T-helper 1 cell (primary cell): ENCODE results near the gene NDUFS6.
"Not testable (repeated sequence)": the region's sequence is repeated elsewhere in the genome, so short reads cannot be mapped to it uniquely, and the experiment has no call there.

Source experiments
- DNase-seq, 5 donors: peaks; one replicate each; pipeline ENCODE4 v3.0.0-alpha.2; 2012 to 2020

Gene NDUFS6

GRCh38 chr5:1835431-1835830 lies 34.2 kb downstream of the NDUFS6 start:
- no peak for DNase-seq

- DNase-seq: no peak
These were observed 35.1 kb downstream of the NDUFS6 start for GRCh38 chr5:1836176-1836890.

- no peak for DNase-seq
These were observed 36.0 kb downstream of the NDUFS6 start for GRCh38 chr5:1836891-1837880.

- no peak for DNase-seq
These were observed 36.8 kb downstream of the NDUFS6 start for GRCh38 chr5:1838013-1838412.

- DNase-seq: no peak
These were observed 38.9 kb downstream of the NDUFS6 start for GRCh38 chr5:1840071-1840547.

- no peak for DNase-seq
These were observed 39.7 kb downstream of the NDUFS6 start for GRCh38 chr5:1840741-1841521.

GRCh38 chr5:1842004-1842819 lies 41.0 kb downstream of the NDUFS6 start:
- no peak for DNase-seq

- DNase-seq: not testable (repeated sequence)
These were observed 42.6 kb downstream of the NDUFS6 start for GRCh38 chr5:1843761-1844160.

- no peak for DNase-seq
These were observed 43.7 kb downstream of the NDUFS6 start for GRCh38 chr5:1844708-1845436.

GRCh38 chr5:1845696-1846095 lies 44.5 kb downstream of the NDUFS6 start:
- DNase-seq: no peak

- DNase-seq: no peak
These were observed 45.4 kb downstream of the NDUFS6 start for GRCh38 chr5:1846583-1846982.

- DNase-seq: no peak
These were observed 45.8 kb downstream of the NDUFS6 start for GRCh38 chr5:1847056-1847455.

- DNase-seq: no peak
These were observed 46.4 kb downstream of the NDUFS6 start for GRCh38 chr5:1847611-1848010.

- no peak for DNase-seq
These were observed 49.3 kb downstream of the NDUFS6 start for GRCh38 chr5:1850324-1851154.

- DNase-seq: no peak
These were observed 50.2 kb downstream of the NDUFS6 start for GRCh38 chr5:1851290-1851934.

- no peak for DNase-seq
These were observed 51.2 kb downstream of the NDUFS6 start for GRCh38 chr5:1852324-1852947.

- DNase-seq: no peak
These were observed 52.3 kb downstream of the NDUFS6 start for GRCh38 chr5:1853531-1853930.

GRCh38 chr5:1855075-1855474 lies 53.9 kb downstream of the NDUFS6 start:
- no peak for DNase-seq

GRCh38 chr5:1855596-1855995 lies 54.4 kb downstream of the NDUFS6 start:
- DNase-seq: no peak
